HG03378 (cell line): Measurements from ENCODE around the gene TTC39C.

ENCODE experiments used
- ATAC-seq: cut with Tn5 transposase; IDR thresholded peaks from one replicate; pipeline ENCODE4 v1.9.1; 2021; ENCODE audit warnings: mild to moderate bottlenecking, moderate library complexity; ENCODE audit not compliant: unreplicated experiment

Gene TTC39C

DNA sequence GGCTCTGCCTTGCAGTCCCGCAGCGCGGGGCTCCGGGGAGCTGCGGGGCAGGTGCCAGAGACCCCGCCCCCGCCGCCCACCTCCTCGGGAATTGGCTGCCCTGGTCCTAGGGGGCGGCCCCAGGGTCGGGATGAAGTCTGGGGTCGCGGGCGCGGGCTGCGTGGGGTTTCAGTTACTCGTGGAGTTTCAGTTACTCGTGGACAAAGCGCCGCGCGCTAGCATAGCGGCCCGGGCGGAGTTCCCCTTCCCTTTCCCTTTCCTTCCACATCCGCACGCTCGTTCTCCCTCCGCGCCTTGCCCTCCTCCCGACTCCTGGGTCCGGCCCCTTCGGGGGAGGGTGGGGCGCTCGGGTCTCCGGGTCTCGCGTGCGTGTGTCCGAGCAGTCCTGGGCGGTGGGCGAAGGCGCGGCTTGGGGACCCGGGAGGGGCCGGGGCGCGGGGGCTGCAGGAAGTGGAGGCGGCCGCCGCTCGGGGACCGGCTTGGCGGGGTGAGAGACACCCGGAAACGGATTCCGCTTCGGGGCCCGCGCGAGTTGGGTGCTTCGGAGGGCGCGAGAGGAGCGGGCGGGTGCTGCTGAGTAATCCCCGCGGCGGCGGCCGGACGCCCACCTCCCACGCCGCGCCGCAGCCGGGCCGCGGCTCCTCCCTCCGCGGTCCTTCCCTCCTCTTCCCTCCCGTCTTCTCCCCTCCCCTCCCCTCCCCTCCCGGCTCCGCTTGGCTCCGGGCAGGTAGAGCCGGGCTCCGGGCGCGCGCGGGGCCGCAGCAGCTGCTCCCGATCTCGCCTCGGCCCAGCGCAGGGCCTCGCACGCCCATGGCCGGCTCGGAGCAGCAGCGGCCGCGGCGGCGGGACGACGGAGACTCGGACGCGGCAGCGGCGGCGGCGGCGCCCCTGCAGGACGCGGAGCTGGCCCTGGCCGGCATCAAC is at the start of gene TTC39C:
TTC39C (plus strand) TSS at position 693 of the 924 bp plus-strand sequence; CDS start at position 811, 118 bp downstream.
- no peak for ATAC-seq

DNA sequence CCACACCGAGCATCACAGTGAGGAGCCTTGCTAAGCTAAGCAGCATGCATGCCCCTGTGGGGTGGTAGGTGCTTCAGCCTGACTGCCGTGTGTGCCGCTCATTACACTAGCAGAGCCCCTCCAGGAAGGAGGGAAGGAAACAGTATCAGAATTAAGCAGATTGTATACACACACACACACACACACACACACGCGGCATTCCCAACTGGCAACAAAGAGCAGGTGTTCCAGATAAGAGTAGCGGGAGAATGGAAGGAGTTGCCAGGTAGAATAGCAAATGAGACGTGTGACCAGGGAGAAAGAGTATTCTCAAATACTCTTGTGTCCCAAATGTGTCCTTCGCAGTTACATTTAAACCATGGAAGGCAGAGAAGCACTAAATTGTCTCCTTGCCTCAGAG is 47.6 kb upstream of the TTC39C start:
- ATAC-seq, result no peak

DNA sequence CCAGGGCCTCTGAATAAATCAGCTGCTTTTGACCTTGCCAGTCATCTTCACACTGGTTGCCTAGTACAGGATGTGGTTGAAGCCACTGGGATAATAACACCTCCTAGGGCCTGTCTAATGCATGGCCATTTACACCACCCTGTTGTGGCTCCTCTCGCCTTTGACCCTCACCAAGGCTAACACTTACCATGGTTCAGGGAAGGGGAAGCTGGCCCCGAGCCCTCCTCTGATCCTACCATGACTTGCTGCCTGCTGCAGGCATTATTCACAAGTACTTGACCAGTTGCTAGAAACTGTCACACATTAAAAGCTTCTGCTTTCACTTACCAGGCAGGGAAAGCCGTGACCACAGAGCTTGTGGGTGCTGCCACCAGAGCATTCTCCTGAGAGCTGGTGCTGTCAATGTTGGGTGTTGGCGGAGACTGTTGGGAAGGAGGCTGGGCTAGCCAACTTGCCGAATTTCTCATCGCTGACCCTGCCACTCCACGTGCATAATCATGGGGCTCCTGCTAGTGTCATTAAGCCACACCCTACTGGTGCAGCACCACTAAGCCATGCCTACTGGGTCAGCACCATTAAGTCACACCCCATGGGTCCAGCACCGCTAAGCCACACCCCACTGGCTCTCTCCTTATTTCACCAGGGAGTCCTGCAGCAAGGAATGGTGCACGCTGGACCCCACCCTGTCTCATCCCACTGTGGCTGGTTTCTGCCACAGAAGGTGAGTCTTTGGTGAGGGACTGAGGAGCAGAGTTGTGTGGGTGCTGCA is 47.0 kb upstream of the TTC39C start:
- peak; percentile 72 for ATAC-seq

DNA sequence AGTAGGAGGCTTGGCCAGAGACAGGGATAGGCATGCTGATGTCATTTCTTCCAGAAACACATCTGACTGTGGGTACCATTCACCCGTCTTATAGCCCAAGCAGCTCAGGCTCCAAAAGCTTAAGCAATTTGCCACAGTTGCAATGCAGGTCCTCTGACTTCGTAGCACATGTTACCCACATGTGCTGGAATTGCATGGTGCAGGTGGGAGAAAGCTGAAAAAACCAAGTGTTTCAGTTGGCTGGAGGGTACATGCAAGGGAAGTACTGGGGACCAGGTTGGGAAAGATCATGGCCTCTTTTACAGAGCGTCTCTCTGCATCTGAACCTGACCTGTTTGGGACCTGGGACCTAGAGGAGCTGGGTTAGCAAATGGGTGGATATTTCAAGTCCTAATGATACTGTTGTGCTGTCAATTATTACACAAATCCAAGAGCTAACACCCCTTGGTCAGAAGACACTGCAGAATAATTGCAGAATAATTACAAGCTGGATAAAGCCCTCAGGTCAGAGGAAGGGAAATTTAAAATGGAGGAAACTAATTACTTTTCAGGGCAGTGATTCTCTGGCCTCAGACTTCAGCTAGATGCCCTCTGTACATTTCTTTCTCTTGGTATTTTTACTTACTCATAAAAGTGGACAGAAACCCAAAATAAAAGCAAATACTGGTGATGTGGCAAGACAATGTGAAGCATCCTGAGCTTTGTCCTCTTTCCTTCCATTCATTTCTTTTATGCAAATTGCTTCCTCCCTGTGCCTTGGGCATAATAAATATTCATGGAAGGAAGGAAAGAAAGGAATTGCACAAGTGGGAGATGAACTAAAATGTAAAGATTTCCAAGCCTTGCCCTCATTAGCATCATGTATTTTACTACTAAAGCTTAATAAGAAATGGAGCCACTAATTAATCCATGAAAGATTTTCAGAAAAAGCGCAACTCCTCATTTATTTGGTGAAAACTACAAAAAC is 45.6 kb upstream of the TTC39C start:
- ATAC-seq, result no peak

DNA sequence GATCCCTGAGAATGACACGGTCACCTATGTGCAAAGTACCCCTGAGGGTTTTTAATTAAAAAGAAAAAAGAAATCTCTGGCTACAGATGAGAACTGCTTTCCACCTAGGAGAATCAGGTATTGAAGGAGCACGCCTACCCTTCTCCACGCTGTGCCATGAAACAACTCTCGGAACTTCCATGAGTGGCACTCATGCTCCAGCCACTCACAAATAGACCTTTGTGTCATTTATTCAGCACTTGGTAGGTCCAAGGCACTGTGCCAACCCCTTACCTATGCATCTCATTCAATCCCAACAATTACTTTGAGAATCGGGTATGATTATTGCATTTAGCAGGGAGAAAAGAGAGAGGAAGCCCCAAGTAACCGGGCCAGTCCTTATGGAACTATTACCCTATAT is 44.9 kb upstream of the TTC39C start:
- no peak for ATAC-seq

DNA sequence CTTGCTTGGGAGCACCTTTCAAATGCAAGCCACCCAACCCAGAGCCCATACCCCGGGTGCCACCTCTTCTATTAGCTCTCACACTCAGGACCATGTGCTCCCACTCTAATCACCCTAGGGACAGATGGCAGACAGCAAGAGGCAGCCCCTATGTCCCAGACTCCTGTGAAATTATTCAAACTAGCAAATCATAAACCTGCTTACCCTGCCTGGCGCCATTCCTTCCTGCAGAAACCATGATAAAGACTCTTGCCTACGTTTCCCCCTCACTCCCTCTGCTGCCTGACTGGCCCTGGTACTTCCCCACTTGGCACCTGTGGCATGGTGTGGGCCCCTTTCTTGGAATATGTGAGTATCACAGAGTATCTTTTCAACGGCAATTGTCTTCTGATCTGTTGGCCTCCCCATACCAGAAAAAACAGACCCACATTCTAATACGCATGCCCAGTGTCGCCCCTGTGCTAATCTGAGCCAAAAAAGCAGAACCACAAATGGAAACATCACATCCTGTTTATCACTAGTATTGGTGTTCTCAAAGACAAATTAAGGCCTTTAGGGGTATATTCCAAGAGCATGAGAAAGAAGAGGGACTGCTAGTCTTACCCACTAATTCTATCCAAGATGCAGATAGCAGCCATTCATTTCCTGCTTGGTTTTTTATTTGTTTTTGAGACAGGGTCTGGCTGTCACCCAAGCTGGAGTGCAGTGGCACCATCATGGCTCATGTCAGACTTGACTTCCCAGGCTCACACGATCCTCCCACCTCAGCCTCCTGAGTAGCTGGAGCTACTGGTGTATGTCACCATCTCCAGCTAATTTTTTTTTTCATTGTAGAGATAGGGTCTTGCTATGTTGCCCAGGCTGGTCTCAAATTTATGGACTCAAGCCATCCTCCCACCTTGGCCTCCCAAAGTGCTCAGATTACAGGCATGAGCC is 44.1 kb upstream of the TTC39C start:
- ATAC-seq, result no peak

DNA sequence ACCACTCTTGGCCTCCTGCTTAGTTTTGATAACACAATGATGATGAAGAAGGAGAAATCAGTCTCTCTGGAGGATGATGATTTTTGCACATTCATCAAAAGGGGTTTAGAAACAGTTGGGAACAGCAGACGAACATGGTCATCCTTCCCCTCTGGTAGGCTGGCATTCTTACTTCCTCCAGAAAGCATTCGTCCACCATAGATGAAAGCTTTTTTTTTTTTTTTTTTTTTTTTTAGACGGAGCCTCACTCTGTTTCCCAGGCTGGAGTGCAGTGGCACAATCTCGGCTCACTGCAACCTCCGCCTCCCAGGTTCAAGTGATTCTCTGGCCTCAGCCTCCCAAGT is 43.5 kb upstream of the TTC39C start:
- ATAC-seq, result no peak

DNA sequence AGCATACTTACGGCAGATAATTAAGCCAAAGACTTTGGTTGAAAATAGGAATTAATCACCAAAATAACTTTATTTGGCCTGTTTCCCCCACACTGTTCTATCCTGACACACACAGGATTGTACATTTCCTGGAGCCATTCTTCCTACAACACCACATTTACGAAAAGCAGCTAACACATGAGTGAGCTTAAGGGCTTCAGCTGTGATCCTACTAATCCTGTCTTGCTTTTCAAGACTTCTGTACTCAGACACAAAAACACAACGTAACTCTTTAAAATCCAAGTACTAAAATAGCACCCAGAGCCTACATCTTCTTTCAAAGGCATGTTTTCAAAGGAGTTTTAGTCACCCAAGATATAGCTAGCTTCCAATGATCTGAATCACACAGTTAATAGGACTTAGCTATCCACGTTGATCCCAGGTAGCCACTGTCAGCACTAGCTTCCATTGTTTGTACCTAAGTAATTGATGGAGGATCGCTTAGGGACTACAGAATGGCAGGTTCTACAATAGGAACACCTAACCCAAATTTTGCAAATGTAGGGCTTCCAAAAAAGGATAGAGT is 42.8 kb upstream of the TTC39C start:
- ATAC-seq, result no peak

DNA sequence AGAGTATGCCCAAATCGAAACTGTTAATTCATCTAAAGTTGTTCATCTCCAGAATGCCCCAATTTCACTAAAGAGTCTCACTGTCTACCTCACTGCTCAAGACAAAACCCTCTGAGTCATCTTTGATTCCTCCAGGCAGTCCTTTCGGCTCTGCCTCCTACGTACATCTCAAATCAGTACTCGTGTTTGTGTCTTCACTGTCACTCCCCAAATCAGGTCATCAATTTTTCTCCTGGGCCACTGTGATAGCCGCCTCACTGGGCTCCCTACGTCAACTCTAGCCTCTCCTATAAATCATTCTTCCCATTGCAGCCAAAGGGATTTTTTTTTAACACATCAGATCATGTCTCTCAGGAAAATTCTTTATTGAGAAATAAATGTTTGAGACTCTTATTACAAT is 42.1 kb upstream of the TTC39C start:
- peak; percentile 81 for ATAC-seq

DNA sequence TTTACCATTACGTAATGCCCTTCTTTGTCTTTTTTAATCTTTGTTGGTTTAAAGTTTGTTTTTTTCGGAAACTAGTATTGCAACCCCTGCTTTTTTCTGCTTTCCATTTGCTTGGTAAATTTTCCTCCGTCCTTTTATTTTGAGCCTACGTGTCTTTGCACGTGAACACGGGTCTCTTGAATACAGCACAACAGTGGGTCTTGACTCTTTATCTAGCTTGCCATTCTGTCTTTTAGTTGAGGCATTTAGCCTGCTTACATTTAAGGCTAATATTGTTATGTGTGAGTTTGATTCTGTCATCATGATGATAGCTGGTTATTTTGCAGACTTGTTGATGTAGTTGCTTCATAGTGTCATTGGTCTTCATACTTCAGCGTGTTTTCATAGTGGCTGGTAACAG is 37.5 kb upstream of the TTC39C start:
- ATAC-seq, result no peak

DNA sequence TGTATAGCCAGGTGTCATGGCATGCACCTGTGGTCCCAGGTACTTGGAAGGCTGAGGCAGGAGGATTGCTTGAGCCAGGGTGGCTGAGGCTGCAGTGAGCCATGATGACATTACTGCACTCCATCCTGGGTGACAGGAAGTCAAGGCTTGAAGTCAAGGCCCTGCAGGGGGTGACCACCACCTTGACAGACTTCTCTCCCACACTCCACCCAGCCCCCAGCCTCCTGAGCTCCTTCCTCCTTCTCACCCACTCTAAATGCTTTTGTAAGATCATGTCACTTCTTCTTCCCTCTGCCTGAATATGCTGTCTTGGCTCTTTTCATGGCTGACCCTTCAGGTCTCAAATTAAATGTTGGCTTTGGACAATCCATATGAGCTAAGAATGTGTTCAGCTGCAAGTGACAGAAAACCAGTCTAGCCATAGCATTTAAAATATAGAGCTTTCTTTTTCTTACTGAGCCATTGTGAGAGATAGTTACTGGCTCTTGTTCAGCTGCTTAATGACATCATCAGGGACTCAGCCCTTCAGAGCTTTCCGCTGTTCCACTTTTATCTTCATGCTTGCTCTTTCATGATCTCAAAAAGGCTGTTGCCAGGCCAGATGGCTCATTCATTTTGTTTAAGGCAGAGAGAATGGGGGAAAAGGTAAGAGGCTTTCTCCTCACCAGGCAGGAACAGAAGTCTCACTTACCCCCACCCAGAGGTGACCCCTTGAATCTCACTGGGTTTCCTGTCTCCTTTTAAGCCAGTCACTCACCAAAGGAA is 36.7 kb upstream of the TTC39C start:
- ATAC-seq, result no peak

DNA sequence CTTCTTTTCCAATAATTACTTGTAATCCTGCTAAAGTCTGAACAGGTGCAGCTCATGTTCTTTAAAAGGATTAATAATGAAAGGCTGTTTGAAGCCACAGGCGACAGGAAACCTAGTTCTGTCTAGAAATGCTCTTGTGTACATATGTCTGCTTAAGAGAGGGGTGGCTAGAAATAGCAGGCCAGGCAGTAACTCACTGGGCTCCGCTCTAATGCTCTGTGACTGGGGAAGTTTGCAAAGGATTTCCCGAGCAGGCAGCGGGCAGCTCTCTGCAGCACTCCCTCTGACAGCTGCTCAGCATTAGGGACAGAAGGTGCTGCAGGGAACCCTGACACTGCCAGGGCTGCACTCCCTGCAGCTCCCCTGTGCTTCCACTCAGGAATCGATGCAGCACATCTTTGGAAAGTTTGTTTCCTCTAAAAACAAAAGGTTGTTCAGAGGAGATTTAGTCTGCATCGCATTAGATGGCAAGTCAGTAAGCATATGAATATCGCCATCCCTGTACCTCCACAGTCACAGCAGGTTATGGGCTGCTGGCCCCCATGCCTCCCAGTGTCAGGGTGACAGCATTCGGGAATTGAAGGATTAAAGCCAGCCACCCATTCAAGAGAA is 33.1 kb upstream of the TTC39C start:
- ATAC-seq, result peak; percentile 90

DNA sequence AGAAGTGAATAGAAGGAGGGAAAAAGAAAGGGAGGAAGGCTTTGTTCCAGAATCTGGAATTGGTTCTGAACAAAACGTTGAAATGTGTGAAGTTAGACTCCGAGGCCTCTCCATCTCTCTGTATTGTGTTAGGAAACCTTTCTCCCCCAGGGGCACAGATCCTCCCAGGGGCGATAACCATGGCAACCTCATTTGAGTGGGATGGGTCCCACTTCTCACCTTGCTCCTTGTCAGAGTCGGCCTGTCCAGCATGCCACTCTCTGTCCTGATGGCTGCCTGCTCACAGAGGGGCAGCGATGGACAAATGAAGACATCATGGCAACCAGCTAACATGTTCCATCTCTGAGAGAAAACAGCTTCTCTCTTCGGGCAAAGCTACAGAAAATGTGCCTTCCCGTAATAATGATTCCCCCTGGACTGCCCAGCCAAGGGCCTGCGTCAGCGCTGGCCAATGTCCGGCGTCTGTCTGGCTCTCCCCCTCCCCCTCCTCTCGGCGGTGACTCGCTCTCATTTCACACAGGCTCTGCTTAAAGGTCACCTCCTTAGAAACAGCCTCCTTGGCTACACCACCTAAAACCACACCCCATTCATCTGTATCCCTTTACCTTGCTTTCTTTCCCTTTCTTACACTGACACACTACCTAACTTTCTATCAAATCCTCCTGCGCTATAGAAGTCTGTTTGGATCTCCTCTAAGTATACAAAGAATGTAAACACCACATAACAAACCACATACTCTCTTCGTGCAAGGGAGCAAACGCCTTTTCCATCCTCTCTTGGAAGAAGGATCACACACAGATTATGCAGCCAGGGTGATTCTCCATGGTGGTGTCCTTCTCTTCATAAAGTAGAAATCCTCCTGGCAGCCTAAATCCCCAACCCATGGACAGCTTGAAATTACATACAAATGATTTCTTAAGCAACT is 32.1 kb upstream of the TTC39C start:
- ATAC-seq, result no peak

DNA sequence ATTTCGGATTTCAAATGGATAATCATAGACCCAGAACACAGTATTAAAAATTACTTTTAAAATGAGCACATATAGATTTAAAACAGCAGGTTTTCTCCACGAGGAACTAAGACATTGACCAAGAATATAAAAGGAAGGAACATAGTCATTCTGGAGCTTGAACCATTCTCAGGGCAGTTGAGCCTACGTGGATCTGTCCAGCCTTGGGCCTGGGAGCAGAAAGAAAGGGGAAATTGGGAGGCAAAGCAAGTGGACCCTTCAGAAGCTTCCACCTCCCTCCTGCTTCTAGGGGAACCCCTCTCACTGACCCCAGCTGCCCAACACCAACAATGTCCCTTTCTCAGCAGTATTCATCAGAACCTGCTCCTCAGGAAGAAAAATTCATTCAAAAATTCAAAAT is 31.4 kb upstream of the TTC39C start:
- ATAC-seq, result no peak

DNA sequence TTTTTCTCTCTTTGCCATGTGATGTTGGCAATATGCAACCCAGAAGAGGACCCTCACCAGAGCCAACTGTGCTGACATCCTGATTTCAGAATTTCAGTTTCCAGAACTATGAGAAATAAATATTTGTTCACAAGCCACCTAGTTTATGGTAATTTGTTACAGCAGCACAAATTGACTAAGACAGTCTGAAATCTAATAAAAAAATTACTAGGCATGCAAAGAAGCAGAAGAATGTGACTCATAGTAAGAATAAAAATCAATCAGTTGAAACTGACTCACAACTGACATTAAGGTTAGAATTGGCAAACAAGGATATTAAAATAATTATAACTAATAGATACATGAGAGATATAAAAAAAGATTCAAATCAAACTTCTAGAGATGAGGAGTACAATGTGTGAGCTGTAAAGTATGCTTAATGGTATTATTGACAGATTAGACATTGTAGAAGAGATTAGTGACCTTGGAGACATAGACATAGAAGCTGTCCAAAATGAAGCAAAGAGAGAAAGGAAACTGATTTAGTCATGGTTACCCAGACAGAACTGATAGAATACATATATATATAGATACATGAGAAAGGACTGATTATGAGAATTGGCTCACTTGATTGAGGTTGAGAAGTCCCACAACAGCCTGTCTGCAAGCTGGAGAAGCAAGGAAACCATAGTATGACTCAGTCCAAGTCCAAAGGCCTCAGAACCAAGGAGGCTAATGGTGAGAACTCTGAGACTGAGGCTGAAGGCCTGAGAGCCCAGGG is 27.8 kb upstream of the TTC39C start:
- ATAC-seq, result peak; percentile 85
